GM19468 (cell line): ENCODE results near the gene FANCB.

Source experiments
- ATAC-seq: cut with Tn5 transposase; IDR thresholded peaks from one replicate; pipeline ENCODE4 v1.9.1; 2021; ENCODE audit warnings: mild to moderate bottlenecking, moderate library complexity, moderate number of reproducible peaks; ENCODE audit not compliant: unreplicated experiment; ENCODE audit errors: extremely low read depth

The FANCB gene

DNA sequence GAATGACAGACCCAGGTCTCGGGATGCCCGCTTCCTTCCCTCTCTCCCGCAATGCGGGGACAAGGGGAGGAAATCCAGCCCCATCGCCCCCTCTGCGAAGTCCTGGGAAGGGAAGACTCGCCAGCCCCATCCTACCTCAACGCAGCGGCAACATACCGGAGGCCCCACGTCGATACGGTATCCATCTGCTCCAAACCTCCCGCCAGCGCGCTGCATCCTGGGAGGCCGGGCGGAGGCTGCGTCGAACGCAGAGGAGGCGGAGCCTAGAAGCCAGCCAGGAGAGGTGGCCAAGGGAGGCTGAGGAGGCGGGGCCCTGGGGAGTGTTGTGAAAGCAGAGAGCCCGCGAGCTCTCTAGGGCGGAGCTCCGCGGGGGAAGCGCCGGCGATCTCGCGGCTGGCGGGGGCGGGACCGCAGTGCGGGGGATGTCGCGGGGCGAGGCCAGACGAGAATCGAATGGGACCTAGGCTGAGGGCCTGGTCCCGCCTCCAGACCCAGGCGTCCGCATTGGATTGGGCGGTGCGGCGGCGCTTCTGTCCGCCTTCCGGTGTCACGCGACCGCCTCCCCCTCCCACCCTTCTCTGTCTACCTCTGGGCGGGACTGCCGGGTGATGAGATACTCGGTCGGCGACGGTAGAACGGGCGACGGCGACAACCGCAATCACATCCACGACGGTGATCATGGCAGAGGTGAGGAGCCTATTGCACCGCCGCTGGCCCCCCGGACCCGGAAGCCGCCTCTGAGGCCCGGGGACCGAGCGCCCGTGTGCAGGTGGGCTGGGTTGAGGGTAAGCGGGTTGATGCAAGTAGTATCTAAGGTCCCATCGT is at the start of gene FANCB, which contains the start of gene MOSPD2:
Gene FANCB, minus strand, starts transcription at position 219 of the 825 bp plus-strand sequence. CDS start 7,559 bp downstream, outside the sequence.
Gene MOSPD2, plus strand, starts transcription at position 571 of the 825 bp plus-strand sequence. Its CDS starts 108 bp downstream, at position 679.
- ATAC-seq = peak; percentile 95

GRCh38 chrX:14922437-14922836 is 49.6 kb upstream of the FANCB start:
- ATAC-seq = no peak

DNA sequence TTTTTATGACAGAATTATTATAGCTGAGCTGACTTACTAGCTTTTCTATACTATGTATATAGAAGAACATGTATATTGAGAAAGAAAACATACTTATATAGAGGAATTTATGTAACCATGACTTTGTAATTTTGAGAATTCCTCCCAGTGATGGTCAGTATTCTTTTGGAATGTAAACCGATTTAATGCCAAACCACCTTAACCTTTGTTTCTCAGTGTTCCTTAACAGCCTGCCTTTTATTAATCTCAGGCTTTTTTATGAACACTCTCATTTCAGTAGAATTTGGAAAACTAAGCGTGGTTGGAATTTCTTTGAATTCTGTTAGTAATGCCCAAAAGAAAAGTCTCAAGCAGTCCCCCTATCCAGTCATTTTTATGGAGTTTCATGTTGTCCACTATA is 47.3 kb upstream of the FANCB start:
- ATAC-seq = no peak

DNA sequence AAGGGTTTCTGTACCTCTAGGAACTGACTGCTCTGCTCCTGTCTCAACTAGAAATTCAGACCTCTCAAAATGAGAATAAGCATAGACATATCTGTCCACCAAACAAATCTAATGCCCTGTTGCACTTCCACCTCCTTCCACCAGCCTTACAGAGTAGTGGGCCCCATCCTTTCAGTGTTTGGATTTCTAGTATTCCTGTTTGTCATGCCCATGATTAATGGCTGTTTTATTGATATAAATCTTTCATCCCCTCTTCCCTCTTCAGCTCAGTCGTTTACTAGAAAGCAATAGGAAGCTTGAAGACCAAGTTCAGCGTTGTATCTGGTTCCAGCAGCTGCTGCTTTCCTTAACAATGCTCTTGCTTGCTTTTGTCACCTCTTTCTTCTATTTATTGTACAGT is 46.5 kb upstream of the FANCB start:
- no peak for ATAC-seq

DNA sequence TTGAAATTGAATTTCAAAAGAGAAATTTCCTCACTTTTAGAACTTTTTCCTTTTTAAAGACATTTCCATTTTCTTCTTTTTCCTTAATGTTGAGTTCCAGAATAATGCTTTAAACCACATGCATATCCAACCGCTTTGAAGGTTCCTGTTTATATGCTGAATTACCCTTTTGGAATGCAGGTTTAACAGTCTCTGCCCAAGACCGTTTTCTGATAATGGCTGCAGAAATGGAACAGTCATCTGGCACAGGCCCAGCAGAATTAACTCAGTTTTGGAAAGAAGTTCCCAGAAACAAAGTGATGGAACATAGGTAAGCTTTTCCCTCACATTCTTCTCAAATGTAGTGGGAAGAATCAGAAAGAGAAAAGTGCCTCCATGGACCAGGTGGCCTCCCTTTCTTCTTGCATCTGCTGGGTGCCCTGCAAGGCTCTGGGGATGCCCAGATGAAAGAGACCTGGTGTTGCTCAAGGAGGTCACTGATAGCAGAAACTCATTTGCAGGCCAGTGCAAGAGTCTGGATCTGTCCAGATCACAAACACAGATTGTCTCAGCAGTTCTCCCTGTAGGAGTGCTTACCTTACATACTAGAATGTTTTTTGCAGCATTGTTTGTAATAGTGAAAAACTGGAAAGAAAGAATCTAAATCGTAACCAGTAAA is 43.3 kb upstream of the FANCB start:
- ATAC-seq = no peak

- no peak for ATAC-seq
These were observed 42.7 kb upstream of the FANCB start for GRCh38 chrX:14915596-14915995.

DNA sequence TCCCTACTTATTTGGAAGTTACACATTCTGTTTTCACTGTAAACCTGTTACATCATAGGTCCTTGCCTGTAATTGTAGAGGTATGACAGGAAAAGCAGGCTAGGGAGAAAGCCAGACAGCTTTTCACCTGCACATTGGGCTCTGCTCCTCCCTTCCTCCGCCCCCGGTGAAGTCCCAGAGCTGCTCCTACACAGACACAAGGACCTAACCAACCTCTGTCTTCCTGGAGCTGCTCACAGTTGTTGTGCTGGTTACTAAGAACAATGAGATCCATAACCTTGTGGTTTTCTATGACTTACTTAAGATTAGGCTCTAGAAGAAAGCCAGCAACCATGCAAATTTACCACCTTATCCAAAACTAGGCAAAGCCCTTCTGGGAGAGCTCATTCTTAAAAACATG is 40.4 kb upstream of the FANCB start:
- ATAC-seq = no peak

GRCh38 chrX:14903891-14904290 is 31.0 kb upstream of the FANCB start:
- no peak for ATAC-seq

- no peak for ATAC-seq
These were observed 29.7 kb upstream of the FANCB start for GRCh38 chrX:14902537-14902936.

GRCh38 chrX:14899607-14900006 is 26.7 kb upstream of the FANCB start:
- no peak for ATAC-seq

DNA sequence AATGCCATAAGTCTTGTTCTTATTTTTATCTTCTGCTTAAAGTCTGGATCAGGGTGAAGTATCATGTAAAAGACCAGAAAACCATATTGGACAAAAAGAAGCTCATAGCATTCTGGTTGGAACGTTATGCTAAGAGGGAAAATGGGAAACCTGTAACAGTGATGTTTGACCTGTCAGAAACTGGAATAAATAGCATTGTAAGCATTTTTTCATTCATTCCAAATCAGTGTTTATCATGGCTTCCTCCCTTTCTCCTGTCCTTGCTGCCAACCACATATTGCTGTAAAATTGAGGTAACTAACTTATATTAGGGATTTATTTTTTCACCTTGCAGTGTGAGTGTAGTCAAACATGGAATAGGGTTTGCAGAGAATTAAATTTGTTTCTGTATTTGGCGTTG is 24.2 kb upstream of the FANCB start:
- no peak for ATAC-seq

GRCh38 chrX:14896273-14896672 is 23.4 kb upstream of the FANCB start:
- ATAC-seq = no peak

GRCh38 chrX:14886252-14886651 is 13.4 kb upstream of the FANCB start:
- no peak for ATAC-seq

DNA sequence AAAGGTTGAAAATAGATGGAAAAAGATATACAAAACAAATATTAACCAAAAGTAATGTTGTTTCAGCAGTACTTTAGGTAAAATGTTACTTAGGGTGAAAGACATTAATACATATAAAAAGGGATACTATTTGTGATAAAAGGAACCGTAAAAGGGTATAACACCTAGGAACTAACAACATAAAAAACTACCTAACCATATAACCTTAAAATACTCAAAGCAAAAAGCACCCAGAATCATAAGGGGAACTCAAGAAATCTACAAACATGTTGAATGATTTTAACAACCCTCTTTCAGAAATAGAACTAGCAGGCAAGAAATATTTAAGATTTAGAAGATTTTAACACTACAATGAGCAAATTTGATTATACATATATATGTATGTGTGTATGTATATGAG is 11.8 kb upstream of the FANCB start:
- ATAC-seq = no peak

GRCh38 chrX:14883826-14884225 is 11.0 kb upstream of the FANCB start:
- no peak for ATAC-seq

DNA sequence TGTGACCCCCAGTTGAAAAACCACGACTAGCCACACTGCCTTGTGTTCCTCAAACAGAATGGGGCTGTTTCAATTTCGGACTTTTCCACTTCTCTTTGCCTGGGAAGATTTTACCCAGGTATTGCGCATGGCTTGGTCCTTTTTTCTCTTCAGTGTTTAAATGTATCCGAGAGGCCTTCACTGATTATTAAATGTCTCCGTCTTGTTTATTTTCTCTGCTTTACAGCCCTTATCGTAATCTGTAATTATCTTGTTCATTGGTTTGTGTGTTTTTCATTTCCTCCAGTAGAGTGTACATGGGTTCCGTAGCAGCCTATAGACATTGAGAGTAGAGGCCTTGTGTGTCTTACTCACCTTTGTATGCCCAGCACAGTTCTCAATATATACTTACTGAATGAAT is 2.8 kb upstream of the FANCB start:
- ATAC-seq = no peak

DNA sequence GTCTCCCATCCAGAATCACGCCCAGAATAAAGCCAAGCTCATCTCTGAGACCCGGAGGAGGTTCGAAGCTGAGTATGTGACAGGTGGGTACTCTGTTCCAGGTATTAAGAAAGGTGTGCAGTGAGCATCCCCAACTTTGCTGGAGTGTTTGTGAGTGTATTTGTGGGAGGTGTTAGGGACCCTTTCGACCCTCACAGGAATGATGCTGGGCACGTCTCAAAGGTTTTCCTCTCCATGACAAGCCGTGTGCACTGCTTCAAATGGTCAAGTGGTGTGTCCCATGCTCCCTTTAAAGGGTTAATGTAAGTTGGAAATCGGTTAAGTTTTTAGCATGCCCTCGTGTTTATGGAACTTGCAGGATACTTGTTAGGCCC is 794 bp upstream of the FANCB start:
- no peak for ATAC-seq

- ATAC-seq = no peak
These were observed 514 bp downstream of the FANCB start for GRCh38 chrX:14872355-14872754.

GRCh38 chrX:14871767-14872166 is 1.1 kb downstream of the FANCB start:
- ATAC-seq = no peak

- ATAC-seq = no peak
These were observed 7.7 kb downstream of the FANCB start for GRCh38 chrX:14865201-14865600.

DNA sequence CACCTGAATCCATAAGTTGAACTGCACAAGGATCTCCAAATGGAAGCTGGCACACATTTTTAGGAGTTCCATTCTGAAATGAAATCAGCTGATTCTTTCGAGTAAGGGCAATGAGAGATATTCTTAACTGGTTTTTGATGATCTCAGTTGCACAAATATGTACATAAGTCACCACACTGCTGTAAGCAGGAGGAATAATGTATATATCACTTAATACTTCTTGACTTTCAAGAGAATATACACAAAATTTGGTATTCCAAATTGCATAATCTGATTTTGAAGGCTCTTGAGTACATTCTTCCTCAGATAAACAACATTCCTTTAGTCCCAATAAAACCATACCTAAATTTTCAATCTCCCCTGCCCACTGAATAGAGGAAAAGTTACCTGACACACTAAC is 8.2 kb downstream of the FANCB start:
- ATAC-seq = no peak

DNA sequence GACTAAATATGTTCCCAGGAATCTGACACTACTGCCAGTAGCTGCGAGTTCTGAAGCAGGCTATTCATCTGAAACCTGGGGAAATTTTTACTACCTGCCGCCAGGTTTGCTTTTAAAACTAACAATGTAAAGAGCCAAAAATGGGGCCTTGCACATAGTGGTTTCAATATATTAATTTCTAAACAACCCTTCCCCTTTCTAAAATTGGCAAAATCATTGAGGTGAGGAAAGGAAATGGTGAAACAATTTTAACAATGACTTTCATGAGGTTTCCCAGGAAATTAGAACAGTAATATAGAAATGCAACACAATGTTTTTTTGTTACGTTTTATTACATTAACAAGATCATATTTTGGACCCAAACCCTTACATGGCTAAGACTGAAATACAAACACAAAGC is 21.3 kb downstream of the FANCB start:
- ATAC-seq = no peak
